ENCODE data around the gene NKX3-2. TPM values are rescaled to one million over a fixed set of nuclear protein-coding genes. Genes with fewer than 3 reads are reported as not detected.

Gene NKX3-2
- total and polyA plus RNA-seq, 2 of the 8 experiments (the other 6 are each of a cell fraction or from before 2014, with no cell fraction given): 0.13 TPM; not detected in 1

DNA sequence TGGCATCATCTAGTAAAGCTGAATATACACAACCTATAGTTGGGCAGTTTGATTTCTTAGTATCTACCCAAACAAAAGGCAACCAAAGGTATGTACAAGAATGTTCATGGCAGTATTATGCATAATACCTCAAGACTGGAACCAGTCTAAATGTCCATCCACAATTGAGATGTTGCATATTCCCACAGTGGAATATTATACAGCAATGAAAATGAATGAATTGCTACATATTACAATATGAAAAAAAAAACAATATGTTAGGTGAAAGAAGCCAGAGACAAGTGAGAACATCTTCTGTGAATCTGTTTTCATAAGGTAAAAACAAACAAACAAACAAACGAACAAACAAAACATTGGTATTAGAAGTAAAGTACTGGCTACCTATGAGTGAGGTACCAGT, 48.6 kb downstream of the NKX3-2 start:
- H2BK5ac ChIP-seq (ENCODE audit: low read depth, low read length): no peak overlapping the region
- H4K5ac ChIP-seq (ENCODE audit: insufficient read length, low read depth, low read length): no peak overlapping the region
- 91% methylated on average over 1 of the region's 1 CpG; no CpG with 5 or more reads in 1 of the 2 experiments for WGBS, 2 experiments (ENCODE audit: extremely low coverage in 1 of 2, insufficient coverage in 1 of 2, insufficient read length in 1 of 2, insufficient replicate concordance in 2 of 2, low coverage in 1 of 2, low lambda C conversion rate in 2 of 2, missing lambda C conversion rate in 1 of 2)
- H4K91ac ChIP-seq (replicated peaks; ENCODE audit: insufficient read length, low read length): no peak overlapping the region
- no peaks in the 10 kb centered on the region for H3K79me2 ChIP-seq (ENCODE audit: control insufficient read depth in 1 of 2, insufficient read depth in 2 of 2, low read length in 2 of 2)
- FAIRE-seq: no peak
- H3K9me3 ChIP-seq (ENCODE audit: insufficient read depth in 2 of 2, low read depth in 1 of 2, low read length in 1 of 2): no peaks in the 10 kb centered on the region
- H3K79me1 ChIP-seq (ENCODE audit: low read depth, low read length): no peaks in the 10 kb centered on the region
- no peak overlapping the region for H3K4me2 ChIP-seq (ENCODE audit: insufficient read depth in 1 of 2, low read depth in 2 of 2, low read length in 2 of 2)
- H3K18ac ChIP-seq (ENCODE audit: extremely low read depth, low read length): no peak overlapping the region
- H4K20me1 ChIP-seq (replicated peaks in 1 of 2; ENCODE audit: control insufficient read depth in 1 of 2, insufficient read depth in 2 of 2, low read length in 2 of 2): no peaks in the 10 kb centered on the region
- no peaks in the 10 kb centered on the region for H3K36me3 ChIP-seq (ENCODE audit: control insufficient read depth in 2 of 4, insufficient read depth in 4 of 4, low read length in 3 of 4)
- H3K4ac ChIP-seq (replicated peaks; ENCODE audit: insufficient read length, low read depth, low read length): no peak overlapping the region
- no peak overlapping the region for H2BK12ac ChIP-seq (ENCODE audit: low read depth, low read length)
- no peak overlapping the region for H2AFZ ChIP-seq (ENCODE audit: low read length)
- H3K56ac ChIP-seq (replicated peaks; ENCODE audit: insufficient read length, low read depth, low read length): no peak overlapping the region
- no peak overlapping the region for H3K14ac ChIP-seq (ENCODE audit: insufficient read length)
- DNase-seq (ENCODE audit: low read depth in 1 of 2, low spot score in 2 of 2): no peak
- no peak overlapping the region for H2BK15ac ChIP-seq (ENCODE audit: low read length)
- no peaks in the 10 kb centered on the region; the same call in 1 of the 2 replicates for H3K23me2 ChIP-seq (ENCODE audit: low read depth, low read length)
- no peak overlapping the region for H3K9ac ChIP-seq (replicated peaks in 1 of 4; ENCODE audit: extremely low read depth in 1 of 4, low read depth in 3 of 4, low read length in 3 of 4)
- H2BK20ac ChIP-seq (ENCODE audit: low read length): no peak overlapping the region
- H3K23ac ChIP-seq (ENCODE audit: insufficient read length): no peak overlapping the region
- no peak overlapping the region for H4K8ac ChIP-seq (ENCODE audit: extremely low read depth, insufficient read depth, low read length)
- CTCF ChIA-PET (ENCODE audit: partially characterized antibody): interaction anchor here (1.1 kb wide), 1 partner anchor 45 kb away, joined by 5 read pairs; no protein-coding TSS in a partner anchor
- POLR2A ChIA-PET (ENCODE audit: partially characterized antibody): interaction anchor here (0.7 kb wide), 1 partner anchor 12 kb away, joined by 3 read pairs; no protein-coding TSS in a partner anchor
- H2AK5ac ChIP-seq (ENCODE audit: low read depth, low read length): no peak overlapping the region
- H3K4me3 ChIP-seq (ENCODE audit: extremely low read depth in 1 of 4, insufficient read depth in 2 of 4, low read depth in 3 of 4, low read length in 4 of 4): no peak overlapping the region
- no peak overlapping the region for H2BK120ac ChIP-seq (replicated peaks; ENCODE audit: low read depth, low read length)
- no peaks in the 10 kb centered on the region for H3K27me3 ChIP-seq (replicated peaks in 1 of 4; ENCODE audit: control insufficient read depth in 3 of 4, extremely low read depth in 1 of 4, insufficient read depth in 3 of 4, low read length in 3 of 4)
- H3K27ac ChIP-seq (ENCODE audit: low read depth, low read length): no peak overlapping the region
- no peaks in the 10 kb centered on the region for H3K4me1 ChIP-seq (replicated peaks in 1 of 4; ENCODE audit: control insufficient read depth in 3 of 4, insufficient read depth in 4 of 4, low read length in 3 of 4)
- TF ChIP-seq CREB1 (IDR thresholded peaks at IDR 0.05) (no peak), GABPA (IDR thresholded peaks at IDR 0.05; ENCODE audit: borderline replicate concordance, insufficient read depth, low read length) (no peak), RAD21 (IDR thresholded peaks at IDR 0.05 in 1 of 2, conservative IDR thresholded peaks at IDR 0.05 in 1 of 2; ENCODE audit: low read depth in 2 of 2, low read length in 2 of 2) (no peak), CHD1 (IDR thresholded peaks at IDR 0.05; ENCODE audit: low read depth, low read length) (no peak), TBP (IDR thresholded peaks at IDR 0.05; ENCODE audit: low read depth, low read length) (no peak), NRF1 (IDR thresholded peaks at IDR 0.05; ENCODE audit: low read depth, low read length) (no peak), EP300 (IDR thresholded peaks at IDR 0.05; ENCODE audit: borderline replicate concordance in 1 of 2, low read depth in 2 of 2, low read length in 2 of 2) (no peak), FOSL1 (IDR thresholded peaks at IDR 0.05; ENCODE audit: insufficient read depth, low read depth, low read length) (no peak), SRF (IDR thresholded peaks at IDR 0.05; ENCODE audit: low read depth, low read length) (no peak), HDAC6 (IDR thresholded peaks at IDR 0.05; ENCODE audit: low read depth, low read length) (no peak), CTBP2 (IDR thresholded peaks at IDR 0.05; ENCODE audit: borderline replicate concordance, insufficient read depth, insufficient read length, low read length) (no peak), BRCA1 (IDR thresholded peaks at IDR 0.05; ENCODE audit: low read depth, low read length) (no peak)
- TF ChIP-seq, protein P1, sequence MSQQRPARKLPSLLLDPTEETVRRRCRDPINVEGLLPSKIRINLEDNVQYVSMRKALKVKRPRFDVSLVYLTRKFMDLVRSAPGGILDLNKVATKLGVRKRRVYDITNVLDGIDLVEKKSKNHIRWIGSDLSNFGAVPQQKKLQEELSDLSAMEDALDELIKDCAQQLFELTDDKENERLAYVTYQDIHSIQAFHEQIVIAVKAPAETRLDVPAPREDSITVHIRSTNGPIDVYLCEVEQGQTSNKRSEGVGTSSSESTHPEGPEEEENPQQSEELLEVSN (IDR thresholded peaks at IDR 0.05): no peak

Measured in H1 (cell line).